ENCODE results near the gene CLEC20A.

The CLEC20A gene

DNA sequence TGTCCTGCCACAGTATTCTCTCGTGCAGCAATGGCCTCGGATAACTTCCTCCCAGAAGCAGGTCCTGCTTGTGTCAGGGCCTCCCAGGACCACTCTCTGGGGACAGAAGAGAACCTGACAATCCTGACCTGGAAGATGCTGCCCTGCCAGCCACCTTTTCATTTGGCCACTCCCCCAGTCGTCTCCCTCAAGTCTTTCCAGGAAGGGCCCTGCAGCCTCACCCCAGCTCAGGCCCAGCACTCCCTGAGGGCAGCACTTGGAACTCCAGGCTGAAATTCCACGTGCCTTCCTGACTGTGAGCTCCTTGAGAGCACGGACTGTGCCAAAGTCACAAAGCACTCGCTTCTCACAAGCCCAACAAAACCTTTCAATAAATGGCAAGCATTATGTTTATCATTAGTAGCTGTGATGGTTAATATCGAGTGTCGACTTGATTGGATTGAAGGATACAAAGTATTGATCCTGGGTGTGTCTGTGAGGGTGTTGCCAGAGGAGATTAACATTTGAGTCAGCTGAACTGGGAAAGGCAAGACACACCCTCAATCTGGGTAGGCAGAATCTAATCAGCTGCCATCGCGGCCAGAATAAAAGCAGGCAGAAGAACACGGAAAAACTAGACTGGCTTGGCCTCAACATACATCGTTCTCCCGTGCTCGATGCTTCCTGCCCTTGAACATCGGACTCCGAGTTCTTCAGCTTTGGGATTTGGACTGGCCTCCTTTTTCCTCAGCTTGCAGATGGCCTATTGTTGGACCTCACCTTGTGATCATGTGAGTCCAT lies 2.3 kb upstream of the CLEC20A start:
- no peak for DNase-seq (ENCODE audit: low read depth)

DNA sequence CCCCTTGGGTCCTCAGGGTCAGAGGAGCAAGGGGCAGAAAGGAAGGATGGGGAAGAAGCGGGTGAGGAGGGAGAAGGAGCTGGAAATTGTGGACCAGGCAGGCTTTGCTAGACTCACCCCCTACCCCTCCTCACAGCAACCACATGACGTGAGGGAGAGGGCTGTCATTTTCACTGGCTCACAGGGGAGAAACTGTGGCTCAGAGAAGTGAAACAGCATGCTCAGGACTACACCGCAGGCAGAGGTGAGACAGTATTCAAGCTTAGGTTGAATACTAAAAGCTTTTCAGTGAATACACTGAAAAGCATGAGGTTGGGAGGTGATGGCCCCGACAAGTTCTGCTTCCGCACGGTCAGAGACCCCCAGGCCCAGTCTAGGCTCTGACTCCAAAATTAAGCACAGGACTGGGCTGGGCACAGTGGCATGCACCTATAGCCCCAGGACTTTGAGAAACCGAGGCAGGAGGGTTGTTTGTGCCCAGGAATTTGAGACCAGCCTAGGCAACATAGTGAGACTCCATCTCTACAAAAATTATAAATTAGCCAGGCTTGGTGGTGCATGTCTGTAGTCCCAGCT lies 1.2 kb upstream of the CLEC20A start:
- DNase-seq (ENCODE audit: low read depth), result no peak

DNA sequence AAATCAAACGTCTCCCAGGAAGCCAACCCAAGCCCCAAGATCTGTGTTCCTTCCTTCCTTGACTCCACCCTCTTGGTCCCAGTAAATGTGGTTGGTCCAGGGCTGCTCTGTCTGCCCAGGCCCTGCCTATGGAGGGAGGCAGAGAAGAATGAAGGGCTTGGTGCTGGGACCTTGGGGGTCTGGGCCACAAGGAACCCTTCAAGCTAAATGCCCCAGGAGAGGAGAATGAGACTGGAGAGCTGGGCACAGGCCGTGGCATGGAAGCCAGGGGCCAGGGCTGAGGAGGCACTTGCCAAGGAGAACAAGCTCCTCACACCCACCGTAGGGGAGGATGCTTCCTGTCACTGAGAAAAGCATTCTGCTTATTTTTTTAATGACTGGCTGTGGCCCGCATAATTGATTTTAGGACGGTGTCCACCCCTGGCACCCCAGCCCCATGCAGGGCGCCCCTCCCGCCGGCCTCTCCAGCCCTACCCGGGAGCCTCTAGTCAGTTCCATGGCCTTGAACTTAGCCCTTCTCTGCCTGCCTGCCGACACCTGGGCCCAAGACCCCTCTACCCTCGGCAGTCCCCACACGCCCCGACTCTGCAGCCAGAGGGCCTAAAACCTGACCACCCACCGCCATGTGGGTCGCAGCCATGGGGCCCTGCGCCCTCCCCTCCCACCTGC lies 889 bp downstream of the CLEC20A start:
- no peak for DNase-seq (ENCODE audit: low read depth)

DNA sequence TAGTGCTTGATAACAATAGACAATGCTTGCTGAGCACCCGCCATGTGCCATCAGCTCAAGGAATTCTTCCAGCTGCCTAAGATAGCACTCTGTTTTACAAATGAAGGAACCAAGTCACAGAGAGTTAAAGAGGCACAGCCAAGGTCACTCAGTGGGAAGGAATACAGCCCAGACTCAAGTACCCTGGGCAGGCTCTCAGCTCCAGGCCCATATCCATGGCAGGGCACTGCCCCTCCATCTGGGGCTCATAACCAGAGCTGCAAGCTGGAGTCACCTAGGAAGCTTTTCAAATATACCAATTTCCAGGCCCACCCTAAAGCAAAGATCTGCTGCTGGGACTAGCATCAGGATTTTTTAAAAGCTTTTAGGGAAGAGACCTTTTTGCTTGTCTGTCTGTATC lies 1.6 kb downstream of the CLEC20A start:
- no peak for DNase-seq (ENCODE audit: low read depth)

DNA sequence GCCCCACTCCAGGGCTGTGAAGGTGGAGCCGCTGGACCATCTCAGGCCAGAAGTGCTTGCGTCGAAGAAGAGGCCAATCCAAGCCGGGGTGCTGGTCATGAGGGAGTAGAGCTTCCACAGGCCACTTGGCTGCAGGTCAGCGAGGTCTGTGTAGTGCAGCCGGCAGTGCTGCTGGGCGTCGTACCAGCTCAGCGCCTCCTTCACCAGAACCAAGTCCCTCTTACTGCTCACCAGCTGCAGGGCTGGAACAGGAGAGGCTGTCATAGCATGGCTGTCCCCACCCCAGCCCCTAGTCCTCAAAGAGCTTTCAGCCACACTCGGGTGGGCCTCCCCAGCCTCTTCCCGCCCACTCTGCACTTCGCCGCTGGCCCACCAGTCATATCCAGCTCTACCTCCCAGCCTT lies 2.2 kb downstream of the CLEC20A start:
- DNase-seq (ENCODE audit: low read depth), result no peak

DNA sequence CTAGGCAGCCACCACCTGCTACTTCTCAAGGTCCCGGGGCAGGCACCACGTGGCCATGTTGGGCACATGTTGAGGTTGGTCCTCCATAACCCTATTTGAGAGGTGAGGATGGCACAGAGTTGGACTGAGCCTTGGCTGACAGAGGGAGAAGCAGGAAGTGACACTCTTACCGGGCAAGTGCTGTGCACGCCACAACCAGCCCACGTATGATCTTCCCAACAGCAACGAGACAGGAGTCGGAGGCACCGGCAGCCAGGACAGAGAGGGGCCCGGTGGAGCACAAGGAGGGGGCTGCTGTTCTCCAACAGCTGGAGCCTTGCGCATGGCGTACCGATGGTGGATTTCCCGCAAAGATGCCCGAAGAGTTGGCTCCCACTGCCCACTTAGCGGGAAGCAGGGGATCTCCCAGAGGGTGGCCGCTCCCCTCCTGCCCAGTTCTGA lies 3.4 kb downstream of the CLEC20A start:
- DNase-seq (ENCODE audit: low read depth), result no peak

DNA sequence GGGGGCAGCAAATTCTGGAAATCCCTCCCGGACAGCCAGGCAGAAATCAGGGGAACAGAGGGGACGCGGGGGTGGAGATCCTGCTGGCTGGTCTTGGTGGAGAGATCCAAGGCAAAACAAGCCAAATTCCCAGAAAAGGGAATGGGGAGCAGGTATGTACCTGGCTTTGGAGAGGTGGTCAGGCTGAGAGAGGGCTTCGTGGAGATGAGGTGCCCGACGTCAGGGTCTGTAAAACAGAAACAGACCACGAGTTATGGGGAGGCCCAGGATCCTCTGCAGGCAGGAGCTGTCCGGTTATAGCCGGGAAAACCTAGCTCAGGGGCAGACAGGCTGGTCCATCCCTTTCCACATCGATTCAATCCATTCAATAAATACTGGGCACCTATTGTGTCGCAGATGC lies 4.4 kb downstream of the CLEC20A start:
- no peak for DNase-seq (ENCODE audit: low read depth)

DNA sequence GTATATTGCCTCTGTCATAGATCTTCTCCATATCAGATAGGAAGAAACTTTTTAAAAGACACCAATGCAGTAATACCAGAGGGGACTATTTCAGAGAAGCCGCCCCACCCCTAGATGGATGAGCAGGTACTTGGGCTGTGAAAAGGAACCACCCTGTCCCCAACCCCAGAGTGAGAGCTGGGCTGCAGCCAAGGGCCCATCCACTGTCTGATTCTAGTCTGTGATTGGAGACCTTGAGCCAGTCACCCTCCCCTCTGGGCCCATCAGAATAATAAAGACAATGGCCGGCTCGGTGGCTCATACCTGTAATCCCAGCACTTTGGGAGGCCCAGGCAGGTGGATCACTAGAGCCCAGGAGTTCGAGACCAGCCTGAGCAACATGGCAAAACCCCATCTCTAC lies 5.0 kb downstream of the CLEC20A start:
- DNase-seq (ENCODE audit: low read depth), result no peak

DNA sequence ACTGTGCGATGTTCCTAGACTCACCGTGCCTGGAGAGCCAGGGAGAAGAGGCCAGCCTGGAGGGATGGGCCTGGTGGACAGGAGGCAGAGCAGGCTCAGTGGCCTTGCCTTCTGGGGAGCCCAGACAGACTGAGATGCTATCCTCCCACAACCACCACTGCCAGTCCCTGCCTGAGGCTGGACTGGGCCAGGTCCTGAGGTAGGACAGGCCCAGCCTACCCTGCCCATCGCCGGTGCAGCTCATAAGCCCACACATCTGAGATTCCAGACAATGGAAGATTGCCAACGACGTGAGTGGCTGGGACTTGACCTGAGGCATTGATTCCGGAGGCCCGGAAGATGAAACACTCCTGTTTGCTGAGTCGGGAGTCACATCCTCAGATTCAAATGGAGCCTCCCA lies 5.8 kb downstream of the CLEC20A start:
- DNase-seq (ENCODE audit: low read depth), result no peak

DNA sequence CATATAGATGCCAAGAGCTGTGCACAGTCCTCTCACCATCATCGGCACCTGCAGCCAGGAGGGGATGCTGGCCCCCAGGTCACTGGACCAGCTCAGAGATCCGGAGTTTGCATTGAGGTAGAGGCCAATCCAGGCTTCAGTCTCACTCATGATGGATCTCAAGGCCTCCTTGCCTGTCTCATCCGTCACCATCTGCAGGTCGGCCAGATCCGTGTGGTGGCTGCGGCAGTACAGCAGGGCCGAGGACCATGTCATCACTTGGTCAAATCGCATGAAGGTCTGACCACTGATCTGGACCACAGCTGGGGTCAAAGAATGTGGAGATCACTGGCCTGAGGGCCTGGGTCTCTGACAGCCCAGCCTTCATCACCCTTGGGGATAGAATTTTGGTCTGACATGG lies 6.6 kb downstream of the CLEC20A start:
- DNase-seq (ENCODE audit: low read depth), result no peak

DNA sequence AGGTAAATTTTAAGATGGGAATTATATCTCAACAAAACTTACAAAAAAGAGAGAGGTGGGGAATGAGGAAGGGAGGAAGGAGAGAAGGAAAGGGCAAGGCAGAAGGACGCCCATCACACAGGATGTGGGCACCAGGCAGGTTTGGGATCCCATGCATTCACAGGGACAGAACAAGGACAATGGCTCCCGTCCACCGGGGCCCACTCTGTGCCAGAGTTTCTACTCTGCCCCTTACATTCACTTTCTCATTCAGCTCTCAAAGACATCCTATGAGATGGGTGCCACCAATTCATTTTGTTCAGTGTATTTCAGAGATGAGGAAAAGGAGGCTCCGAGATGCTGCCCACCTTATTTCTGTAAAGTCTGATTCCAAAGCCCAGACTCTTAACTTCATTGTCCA lies 7.4 kb downstream of the CLEC20A start:
- DNase-seq (ENCODE audit: low read depth), result no peak

DNA sequence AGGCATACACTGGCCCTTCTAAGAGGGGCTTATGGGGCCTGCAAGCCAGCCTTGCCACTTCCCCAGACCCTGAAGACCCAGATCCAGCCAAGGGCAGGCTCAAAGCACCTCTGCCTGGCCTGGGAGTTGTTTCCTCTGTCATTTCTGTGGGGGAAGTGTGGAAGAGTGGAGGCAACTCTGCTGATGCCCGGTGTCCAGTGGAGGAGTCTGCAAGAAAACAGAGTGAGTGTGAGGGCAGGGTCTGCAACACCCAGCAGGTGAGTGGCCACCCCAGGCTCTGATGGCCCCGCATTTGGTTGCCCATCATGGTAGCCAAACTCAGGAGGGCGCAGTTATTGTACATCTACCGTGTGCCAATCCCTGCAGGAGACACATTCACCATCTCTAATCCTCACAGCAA lies 8.4 kb downstream of the CLEC20A start:
- DNase-seq (ENCODE audit: low read depth), result no peak

DNA sequence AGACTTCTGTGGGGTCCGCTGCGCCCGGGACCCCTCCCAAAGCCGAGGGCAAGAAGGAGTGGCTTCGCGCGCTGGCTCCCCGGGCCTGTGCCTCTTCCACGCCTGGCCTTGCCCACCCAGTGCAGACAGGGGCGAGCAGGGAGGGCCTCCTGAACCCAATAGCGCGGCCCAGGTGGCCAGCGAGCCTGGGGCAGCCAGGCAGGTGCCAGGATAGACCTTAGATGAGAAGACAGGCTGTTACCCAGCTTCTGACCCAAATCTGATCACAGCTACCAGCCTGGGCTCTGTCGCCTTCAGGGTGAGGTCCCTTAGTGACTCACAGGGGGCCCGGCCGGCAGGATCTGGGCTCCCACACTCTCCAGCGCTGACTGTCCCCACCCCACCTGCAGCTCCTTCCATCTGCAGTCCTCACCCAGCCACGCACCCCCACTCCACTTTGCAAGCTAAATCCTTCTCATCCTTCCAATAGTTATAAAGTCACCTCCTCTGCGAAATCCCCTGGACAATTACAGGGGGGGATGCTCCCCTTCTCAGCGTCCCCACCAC lies 9.6 kb downstream of the CLEC20A start:
- no peak for DNase-seq (ENCODE audit: low read depth)

DNA sequence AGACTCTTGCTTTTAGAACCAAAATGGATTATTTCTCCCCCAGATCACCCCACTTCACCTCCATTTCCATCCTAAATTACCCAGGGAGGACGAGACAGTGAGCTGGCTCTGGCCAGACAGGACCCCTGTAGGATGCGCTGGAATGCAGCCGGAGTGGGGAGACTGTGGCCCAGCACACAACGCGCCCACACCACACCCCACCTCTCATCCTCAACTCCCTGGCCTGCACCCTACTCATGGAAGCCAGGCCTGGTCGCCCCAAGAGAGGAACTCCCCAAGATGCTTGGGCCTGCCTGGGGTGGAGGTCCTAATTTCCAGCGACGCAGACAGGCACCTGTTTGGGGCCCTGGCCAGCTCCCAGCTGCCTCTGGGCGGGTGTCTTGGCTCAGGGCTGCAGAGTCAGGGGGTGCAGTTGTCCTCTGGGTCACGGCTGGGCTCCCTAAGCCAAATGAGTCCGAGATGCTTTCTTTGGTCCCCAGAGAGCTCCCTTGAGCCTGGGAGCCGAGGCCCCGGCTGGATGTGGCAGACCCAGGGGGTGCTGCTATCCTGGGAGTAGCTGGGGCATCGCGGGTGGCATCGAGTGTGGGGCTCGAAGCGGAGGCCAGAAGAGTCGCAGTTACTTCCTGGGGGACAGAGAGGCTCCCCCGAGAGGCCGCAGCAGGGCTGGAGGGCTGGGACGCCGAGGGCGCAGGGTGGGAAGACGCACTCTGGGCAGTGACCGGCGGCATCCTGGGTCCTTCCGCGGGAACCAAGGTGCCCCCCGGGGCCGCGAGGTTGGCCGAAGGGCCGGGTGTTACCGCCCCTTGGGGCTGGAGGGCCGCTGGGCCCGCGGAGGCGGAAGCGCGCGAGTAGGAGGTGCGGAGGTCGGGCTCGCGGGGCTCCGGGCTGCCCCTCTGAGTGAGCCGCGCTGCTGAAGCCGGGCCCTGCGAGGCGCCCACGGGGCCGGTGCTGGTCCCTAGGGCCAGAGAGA lies 10.4 kb downstream of the CLEC20A start:
- no peak for DNase-seq (ENCODE audit: low read depth)

DNA sequence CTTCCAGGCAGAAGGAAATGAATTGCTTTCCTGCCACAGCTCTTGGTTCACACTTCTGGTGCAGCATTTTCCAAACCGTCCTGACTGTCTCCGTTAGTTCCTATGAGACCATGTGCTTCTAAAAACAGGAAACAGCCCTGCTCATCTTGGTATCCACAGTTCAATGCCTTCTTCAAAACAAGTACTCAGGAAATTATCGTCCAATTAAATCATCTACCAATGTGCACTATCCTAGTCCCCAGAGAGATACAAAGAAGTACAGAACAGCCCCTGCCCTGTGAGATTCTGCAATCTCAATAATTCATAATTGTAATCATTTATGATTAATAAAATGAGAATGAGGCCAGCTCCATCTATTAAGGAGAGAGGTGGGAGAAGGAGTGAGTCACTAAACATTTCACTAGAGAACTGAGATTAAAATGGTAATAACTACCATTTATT lies 11.2 kb downstream of the CLEC20A start:
- DNase-seq (ENCODE audit: low read depth), result no peak

DNA sequence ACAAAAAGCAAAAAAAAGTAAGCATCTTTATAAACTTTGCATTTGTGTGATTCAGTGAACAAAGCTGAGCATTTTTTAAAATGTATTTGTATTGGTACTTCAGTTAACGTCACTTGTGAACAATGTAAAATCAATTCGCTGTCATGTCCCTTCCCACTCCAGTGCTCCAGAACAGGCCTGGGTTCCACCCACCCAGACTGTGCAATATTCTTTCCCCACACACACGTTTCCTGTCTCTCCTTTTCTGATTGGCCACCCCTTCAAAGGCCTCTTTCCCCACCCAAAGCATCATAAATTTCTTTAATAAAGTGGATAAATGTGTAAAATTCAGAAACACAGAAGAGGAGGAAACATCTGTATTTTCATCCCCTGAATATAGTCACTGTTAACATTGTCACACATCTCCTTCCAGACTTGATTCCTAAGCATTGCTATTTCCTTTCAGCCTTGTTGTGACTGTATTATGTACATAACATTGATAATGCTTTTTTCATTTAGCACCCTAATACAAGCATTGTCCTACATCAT lies 12.0 kb downstream of the CLEC20A start:
- DNase-seq (ENCODE audit: low read depth), result no peak

DNA sequence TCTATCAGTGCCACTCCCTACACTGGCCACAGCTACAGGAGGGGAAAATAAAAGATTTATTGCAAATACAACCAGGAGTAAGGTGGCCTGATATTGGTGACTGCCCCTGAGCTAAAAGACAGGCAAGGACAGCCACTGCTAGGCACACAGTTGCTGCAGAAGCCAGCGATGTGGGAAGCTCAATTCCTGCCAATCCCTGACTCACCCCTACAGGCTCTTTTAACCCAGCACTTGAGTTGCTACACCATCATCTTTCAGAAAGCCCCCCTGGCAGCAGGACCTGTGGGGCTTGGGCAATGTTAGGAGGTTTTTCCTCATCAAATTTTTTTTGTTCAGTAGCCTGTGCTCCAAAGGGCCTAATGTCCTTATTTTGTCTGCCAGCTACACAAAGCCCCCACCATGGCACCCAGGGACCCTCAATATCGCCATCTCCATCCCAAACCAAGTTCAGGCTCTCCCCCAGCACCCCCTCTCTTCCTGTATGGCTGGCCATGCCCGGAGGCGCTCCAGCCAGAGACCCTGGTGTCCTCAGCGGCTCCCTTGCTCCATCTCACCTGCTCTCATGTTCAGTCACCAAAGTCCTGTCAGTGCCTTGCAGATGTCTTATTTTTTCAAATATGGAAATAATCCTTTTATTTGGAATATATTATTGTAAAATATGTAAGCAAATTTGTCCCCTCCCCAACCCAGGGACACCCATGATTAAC lies 13.4 kb downstream of the CLEC20A start:
- no peak for DNase-seq (ENCODE audit: low read depth)

DNA sequence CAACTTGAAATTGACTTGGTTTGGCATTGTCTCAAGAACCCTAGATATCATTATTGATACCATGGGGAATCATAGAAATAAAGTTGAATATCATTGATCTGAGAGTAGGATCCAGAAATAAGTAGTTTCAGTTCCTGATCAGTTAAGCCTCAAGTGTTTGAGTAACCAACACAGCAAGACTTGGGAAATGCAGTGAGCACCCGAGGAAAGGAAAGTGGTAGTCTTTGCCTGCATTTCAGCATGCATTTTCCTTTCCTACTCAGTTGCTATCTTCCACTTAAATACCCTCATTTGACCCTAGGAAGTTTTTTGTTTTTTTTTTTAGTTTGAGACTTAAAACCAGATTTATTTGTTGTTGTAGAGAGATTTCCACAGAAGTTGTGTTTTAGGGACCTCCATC lies 18.9 kb downstream of the CLEC20A start:
- no peak for DNase-seq (ENCODE audit: low read depth)

DNA sequence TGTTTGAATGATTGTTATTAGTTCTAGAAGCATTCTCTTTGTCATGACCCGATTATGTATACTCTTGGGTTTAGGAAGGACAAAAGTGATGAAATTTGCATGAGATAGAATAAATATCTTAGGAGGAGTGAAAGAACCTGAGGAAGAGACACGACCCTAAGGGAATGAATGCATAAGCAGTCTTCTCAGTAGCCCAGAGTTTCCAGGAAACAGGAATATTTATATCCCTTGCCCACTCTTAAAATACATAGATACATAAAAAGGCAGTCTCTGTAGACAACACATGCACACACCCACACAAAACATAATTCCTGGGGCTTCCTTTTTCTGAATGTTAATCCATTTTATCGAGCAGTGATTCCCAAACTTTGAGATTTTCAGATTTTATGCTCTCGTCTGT lies 19.4 kb downstream of the CLEC20A start:
- DNase-seq (ENCODE audit: low read depth), result no peak

DNA sequence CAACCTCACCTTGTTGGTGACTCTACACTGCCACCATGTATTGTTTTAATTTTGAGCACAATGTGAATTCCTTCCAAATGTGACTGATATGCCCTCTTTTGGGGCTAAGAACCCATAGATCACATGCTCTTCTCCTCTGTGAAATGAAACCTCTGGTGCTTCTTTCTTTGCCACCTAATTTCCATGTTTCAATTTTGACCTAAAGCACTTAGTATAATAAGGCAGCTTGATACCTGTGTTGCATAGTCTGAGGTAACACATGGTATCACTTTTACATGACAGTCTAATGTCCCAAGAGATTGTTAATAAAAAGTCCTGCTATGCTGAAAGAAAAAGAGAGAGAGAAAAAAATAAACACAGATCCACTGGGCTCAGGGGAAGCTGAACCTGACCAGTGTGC lies 24.2 kb downstream of the CLEC20A start:
- DNase-seq (ENCODE audit: low read depth), result no peak

DNA sequence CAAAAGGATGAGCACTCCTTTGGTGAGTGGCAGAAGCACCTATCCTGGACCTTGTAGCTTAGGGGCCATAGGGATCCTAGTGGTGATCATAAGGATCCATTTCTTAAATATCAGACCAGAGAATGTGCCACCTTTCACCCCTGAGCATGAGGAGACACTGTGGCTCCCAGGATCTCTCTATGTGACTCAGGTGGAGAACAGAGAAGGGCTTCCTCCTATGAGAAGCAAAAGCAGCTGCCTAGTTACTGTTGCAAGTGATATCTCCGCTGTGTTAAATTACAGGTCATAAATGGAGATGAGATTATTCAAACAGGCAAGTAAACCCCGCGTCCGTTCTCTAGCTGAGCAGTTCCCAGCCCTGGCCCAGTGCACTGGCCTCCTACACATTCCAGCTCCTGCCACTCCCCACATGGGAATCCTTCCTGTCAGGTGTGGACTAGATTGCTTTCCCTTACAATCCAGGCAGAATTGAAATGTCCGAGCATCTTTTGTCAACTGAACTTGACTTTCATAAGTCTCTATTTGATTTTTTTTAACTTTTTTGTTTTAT lies 26.3 kb downstream of the CLEC20A start:
- DNase-seq (ENCODE audit: low read depth), result no peak
